Measurements from ENCODE around the gene XRRA1.

Gene XRRA1

DNA sequence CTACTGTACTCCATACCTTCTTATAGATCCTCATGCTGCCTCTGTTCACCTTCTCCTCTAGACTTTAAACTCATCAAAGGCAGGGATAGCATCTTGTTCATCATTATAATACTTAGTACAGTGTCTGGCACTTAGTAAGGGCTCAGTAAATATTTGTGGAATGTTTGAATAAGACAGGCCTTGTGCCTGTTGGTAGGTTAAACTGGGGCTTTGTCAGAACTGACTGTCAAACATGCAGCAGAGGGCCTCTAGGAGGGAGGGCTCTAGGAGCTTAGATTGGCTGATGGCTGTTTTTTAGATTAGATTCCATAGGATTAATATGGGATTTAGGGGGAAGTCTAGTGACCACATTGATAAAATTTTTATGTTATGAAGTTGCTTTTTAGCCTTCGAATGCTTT, 129.5 kb downstream of the XRRA1 start:
- Mint-ChIP-seq H3K4me3 (no peak overlapping the region), H3K27me3 (no peaks in the 10 kb centered on the region), H3K4me1 (ENCODE audit: low read depth) (peaks cover 14% of the 10 kb centered on the region), H3K36me3 (ENCODE audit: low read depth) (peaks cover 80% of the 10 kb centered on the region), H3K9me3 (peaks cover 20% of the 10 kb centered on the region), H3K27ac (no peak overlapping the region)
- intact Hi-C loops (cut with micrococcal nuclease): no loop called here

DNA sequence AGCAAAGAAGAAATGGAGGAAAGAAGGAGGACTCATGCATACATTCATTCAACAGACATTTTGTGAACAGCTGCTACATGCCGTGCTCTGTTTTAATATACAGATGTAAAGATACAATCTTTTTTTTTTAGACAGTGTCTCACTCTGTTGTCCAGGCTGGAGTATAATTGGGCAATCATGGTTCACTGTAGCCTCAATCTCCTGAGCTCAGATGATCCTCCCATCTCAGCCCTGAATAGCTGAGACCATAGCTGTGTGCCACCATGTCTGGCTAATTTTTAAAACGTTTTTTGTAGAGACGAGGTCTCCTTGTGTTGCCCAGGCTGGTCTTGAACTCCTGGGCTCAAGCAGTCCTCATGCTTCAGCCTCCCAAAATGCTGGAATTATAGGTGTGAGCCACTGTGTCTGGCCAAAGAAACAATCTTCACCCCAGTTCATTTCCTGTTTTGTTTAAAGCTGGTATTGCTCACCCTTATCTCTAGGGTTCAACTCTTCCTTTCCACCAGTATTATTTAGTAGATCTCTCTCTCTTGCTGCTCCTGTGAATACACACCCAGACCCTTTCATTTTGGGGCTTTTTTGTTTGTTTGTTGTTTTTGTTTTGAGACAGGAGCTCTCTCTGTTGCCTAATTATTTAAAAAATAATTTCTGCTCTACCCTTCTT, 130.5 kb downstream of the XRRA1 start:
- H3K27ac Mint-ChIP-seq: no peak overlapping the region
- H3K27me3 Mint-ChIP-seq: no peaks in the 10 kb centered on the region
- H3K9me3 Mint-ChIP-seq: peaks cover 10% of the 10 kb centered on the region
- H3K4me3 Mint-ChIP-seq: no peak overlapping the region
- peaks cover 78% of the 10 kb centered on the region for H3K36me3 Mint-ChIP-seq (ENCODE audit: low read depth)
- peaks cover 14% of the 10 kb centered on the region for H3K4me1 Mint-ChIP-seq (ENCODE audit: low read depth)
- intact Hi-C loops (cut with micrococcal nuclease): no loop called here

DNA sequence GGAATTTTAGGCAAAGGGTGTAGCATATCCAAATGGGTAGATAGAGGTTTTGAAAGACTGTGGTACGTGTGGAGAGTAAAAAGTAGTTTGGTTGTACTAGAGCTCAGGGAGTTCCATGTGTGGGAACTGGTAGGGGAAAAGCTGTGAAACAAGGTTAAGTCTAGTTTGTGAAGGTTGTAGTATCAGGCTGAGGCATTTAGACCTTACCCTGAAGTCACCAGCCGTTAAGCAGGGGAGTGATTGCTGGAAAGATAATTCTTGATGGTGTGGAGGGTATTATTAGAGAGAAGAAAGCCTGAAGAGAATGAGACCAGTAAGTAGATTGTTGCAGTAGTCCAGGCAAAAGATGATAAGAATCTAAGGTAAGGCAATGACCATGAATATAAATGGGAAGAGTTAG, 132.2 kb downstream of the XRRA1 start:
- Mint-ChIP-seq H3K27me3 (no peaks in the 10 kb centered on the region), H3K27ac (no peak overlapping the region), H3K36me3 (ENCODE audit: low read depth) (peaks cover 77% of the 10 kb centered on the region), H3K9me3 (peaks cover 9% of the 10 kb centered on the region), H3K4me3 (no peak overlapping the region), H3K4me1 (ENCODE audit: low read depth) (peaks cover 19% of the 10 kb centered on the region)
- intact Hi-C loops (cut with micrococcal nuclease): no loop called here

DNA sequence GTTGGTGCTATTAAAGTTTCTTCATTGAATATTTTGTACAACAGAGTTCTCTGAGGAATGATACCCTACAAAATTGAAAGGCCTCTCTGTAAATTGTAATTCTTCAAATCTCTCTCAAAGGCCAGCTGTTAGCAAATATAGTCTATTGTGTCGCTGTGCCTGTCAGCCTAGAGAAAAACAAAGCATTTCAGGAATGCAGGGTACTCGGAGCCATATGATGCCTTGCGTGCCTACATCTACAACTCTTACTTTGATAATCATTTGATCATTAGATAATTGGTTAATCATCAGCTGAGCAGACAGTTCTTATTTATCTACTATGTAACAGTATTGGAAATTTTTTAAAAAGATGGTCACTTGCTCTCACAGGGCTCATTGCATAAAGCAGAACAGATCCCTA, 132.9 kb downstream of the XRRA1 start:
- H3K36me3 Mint-ChIP-seq (ENCODE audit: low read depth): peaks cover 75% of the 10 kb centered on the region
- H3K9me3 Mint-ChIP-seq: peaks cover 9% of the 10 kb centered on the region
- H3K27me3 Mint-ChIP-seq: no peaks in the 10 kb centered on the region
- H3K4me1 Mint-ChIP-seq (ENCODE audit: low read depth): peaks cover 19% of the 10 kb centered on the region
- H3K27ac Mint-ChIP-seq: no peak overlapping the region
- H3K4me3 Mint-ChIP-seq: no peak overlapping the region
- intact Hi-C loops (cut with micrococcal nuclease): no loop called here

DNA sequence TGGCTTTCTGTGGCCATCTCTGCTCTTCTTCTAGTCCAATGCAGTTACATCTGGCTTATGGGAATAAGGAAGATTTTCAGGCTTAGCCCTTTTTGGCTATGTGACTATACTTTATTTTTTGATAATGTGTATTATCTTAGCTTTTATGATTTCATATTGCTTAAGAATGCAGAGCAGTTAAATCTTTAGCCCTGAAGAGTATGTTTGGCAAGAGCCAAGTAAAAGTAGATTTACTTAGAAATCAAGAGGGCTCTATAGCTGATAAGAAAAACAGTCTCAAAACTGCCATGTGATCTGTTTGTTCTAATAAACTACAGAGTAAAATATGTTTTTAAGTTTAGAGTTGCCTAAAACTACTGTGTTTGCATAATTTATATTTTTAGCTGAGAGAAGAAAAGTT, 139.1 kb downstream of the XRRA1 start:
- H3K27ac Mint-ChIP-seq: no peak overlapping the region
- no peak overlapping the region for H3K4me3 Mint-ChIP-seq
- no peaks in the 10 kb centered on the region for H3K27me3 Mint-ChIP-seq
- intact Hi-C loops (cut with micrococcal nuclease): no loop called here
- no peaks in the 10 kb centered on the region for H3K9me3 Mint-ChIP-seq
- peaks cover 5% of the 10 kb centered on the region for H3K4me1 Mint-ChIP-seq (ENCODE audit: low read depth)
- peaks cover 44% of the 10 kb centered on the region for H3K36me3 Mint-ChIP-seq (ENCODE audit: low read depth)

DNA sequence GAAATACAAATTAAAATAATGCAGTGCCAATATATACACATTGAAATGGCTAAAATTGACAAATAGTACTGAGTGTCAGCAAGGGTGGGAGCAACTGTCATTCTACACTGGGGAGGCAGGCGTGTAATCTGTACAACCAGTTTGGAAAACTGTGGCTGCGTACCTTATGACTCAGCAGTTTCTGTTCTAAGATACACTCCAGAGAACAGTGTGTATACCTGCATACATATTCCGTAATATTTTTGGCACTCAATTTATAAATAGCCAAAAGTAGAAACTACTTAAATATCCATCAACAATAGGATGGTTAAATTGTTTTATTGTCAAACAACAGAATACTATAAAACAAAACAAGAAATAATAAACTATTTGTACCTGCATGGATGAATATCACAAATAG, 142.6 kb downstream of the XRRA1 start:
- peaks cover 43% of the 10 kb centered on the region for H3K36me3 Mint-ChIP-seq (ENCODE audit: low read depth)
- no peaks in the 10 kb centered on the region for H3K9me3 Mint-ChIP-seq
- intact Hi-C loops (cut with micrococcal nuclease): no loop called here
- H3K27me3 Mint-ChIP-seq: no peaks in the 10 kb centered on the region
- no peak overlapping the region for H3K4me3 Mint-ChIP-seq
- H3K4me1 Mint-ChIP-seq (ENCODE audit: low read depth): no peaks in the 10 kb centered on the region
- no peak overlapping the region for H3K27ac Mint-ChIP-seq

DNA sequence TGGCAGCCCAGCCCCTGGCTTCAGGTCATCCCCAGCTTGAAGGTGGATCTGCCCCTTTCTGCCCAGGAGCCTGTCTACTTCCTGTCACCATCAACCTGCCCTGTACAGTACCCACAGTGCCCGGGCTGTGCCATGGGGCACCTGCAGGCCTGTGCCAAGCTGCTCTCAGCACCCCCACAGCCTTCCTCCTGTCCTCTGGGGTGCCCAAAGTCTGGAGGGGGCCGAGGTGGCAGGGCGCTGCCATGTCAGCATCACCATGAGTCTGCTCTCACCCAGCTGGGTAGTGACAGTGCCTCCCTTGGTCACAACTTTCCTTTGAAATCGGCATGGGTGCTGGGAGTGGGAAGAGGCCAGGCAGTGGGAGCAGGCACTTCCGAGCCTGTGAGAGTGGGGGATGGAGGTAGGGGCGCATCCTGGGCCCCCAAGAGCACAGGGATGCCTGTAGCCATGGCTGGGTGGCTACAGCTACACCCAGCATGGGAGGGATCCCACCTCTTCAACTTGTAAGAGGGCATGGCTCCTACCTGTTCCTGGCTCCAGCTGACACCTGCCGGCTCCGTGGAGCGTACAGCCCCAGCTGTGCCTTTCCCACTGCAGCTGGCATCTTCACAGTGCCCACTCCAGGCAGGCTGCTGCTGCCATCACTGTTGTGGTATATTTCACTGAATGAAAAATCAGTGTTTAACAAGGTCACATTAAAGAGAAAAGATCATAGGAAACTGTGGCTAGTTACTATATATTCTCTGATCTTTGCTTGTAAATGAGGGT, 157.4 kb downstream of the XRRA1 start:
- no peak overlapping the region for H3K27ac Mint-ChIP-seq
- peaks cover 73% of the 10 kb centered on the region for H3K36me3 Mint-ChIP-seq (ENCODE audit: low read depth)
- no peaks in the 10 kb centered on the region for H3K9me3 Mint-ChIP-seq
- no peaks in the 10 kb centered on the region for H3K27me3 Mint-ChIP-seq
- H3K4me3 Mint-ChIP-seq: no peak overlapping the region
- H3K4me1 Mint-ChIP-seq (ENCODE audit: low read depth): peaks cover 8% of the 10 kb centered on the region
- intact Hi-C loops (cut with micrococcal nuclease): no loop called here
